GM18909 (cell line): ENCODE results near the gene RIC8A.
"Not testable (repeated sequence)": the region's sequence is repeated elsewhere in the genome, so short reads cannot be mapped to it uniquely, and the experiment has no call there.

Experiments used
- ATAC-seq: cut with Tn5 transposase; IDR thresholded peaks from one replicate; pipeline ENCODE4 v1.9.1; 2021; ENCODE audit warnings: mild to moderate bottlenecking; ENCODE audit not compliant: unreplicated experiment, poor library complexity

The RIC8A gene

DNA sequence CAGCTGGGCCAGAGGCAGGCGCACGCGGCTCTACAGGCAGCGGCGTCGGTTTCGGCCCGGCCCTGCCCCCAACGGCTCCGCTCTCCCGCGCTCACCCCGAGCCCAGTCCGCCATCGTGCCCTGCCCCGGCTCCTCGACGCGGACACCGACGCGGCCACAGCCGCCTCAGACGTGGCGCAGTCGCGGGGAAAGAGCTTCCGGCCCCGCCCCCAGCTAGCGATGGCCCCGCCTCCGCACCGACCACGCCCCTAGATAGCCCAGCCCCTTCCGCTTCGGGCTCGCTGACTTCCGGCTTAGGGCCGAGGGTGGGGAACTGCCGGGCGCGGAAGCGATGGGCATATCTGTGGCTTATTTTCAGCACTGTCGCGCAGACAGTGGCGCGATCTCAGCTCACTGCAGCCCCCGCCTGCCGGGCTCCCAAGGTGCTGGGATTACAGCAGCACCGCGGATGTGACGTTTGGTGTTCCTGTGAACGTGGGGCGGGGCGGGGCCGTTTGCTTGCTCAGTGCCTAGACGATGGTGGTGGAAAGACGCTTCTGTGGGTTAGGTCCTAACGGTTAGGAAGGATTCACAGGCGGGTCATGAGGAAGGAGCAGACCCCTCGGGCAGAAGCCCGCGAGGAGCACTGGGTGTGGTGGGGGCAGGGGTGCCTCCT, at the start of gene RIC8A, which contains the start of gene BET1L:
Gene RIC8A (plus strand): TSS at position 501 of the 655 bp plus-strand sequence. CDS start 1,147 bp downstream, outside the sequence.
Gene BET1L (minus strand): TSS at position 192 of the 655 bp plus-strand sequence. CDS start 78 bp downstream, at position 114.
- peak; percentile 78 for ATAC-seq

DNA sequence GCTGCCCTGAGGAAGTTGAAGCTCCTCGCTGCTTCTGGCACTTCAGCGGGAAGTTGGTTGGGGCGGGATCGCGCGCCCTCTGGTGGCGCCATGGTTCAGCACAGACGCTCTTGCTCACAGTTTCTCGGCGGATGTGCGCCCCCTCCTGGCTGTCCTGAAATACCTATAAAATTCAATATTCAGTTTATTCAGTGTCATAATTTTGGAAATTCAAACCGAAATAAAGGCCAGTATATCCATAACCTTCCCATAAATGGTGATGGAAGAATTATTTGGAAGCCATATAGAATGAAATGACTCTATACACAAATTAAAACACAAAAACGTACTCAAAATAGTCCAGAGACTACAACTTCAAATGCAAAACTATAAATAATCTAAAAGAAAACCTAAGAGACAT, 27.3 kb upstream of the RIC8A start:
- not testable (repeated sequence) for ATAC-seq

DNA sequence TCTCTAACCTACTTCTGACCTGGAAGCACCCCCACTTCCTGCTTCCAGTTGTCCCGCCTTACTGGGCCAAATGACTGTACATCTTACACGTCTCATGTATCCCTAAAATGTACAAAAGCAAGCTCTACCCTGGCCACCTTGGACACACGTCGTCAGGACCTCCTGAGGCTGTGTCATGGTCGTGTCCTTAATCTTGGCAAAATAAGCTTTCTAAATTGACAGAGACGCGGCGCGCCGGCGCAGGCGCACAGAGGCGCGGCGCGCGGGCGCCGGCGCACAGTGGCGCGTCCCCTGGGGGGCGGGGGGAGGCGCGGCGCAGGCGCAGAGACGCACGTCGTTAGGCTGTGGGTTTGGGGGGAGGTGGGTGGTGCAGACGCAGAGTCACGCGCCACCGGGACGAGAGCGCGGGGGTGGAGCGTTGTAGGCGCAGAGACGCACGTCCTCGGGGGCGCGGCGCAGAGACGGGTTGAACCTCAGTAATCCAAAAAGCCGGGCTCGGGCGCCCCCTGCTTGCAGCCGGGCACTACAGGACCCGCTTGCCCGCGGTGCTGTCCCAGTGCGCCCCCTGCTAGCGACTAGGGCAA, 18.2 kb upstream of the RIC8A start:
- ATAC-seq: peak; percentile 33

DNA sequence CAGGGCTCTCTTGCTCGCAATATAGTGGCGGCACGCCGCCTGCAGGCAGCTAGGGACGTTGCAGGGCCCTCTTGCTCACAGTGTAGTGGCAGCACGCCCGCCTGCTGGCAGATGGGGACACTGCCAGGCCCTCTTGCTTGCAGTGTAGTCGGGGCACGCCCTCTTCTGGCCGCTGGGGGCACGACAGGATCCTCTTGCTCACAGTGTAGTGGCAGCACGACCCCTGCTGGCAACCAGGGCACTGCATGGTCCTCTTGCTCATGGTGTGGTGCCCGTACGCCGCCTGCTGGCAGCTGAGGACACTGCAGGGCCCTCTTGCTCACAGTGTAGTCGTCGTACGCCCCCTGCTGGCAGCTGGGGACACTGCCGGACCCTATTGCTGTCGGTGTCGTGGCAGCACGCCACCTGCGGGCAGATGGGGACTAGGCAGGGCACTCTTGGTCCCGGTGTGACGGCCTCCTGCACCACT, 17.6 kb upstream of the RIC8A start:
- peak; percentile 81 for ATAC-seq

DNA sequence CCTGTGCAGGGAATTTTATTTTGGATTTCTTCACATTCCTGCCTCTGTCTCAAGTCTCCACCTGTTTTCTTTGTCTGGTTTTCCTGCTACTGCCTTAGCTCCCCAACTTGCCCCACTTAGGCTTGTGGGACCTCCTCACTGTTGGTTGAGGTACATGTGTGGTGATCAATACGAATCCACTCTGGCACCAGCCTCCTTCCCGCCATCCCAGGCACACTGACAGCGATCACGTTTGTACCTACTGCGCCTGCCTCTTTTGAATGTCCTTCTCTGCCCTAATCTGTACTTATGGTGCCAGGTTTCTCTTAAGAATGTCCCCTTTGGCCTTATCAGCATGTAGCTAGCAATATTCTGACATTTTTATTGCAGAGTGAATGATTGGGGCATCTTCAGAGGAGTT, 17.0 kb upstream of the RIC8A start:
- not testable (repeated sequence) for ATAC-seq

DNA sequence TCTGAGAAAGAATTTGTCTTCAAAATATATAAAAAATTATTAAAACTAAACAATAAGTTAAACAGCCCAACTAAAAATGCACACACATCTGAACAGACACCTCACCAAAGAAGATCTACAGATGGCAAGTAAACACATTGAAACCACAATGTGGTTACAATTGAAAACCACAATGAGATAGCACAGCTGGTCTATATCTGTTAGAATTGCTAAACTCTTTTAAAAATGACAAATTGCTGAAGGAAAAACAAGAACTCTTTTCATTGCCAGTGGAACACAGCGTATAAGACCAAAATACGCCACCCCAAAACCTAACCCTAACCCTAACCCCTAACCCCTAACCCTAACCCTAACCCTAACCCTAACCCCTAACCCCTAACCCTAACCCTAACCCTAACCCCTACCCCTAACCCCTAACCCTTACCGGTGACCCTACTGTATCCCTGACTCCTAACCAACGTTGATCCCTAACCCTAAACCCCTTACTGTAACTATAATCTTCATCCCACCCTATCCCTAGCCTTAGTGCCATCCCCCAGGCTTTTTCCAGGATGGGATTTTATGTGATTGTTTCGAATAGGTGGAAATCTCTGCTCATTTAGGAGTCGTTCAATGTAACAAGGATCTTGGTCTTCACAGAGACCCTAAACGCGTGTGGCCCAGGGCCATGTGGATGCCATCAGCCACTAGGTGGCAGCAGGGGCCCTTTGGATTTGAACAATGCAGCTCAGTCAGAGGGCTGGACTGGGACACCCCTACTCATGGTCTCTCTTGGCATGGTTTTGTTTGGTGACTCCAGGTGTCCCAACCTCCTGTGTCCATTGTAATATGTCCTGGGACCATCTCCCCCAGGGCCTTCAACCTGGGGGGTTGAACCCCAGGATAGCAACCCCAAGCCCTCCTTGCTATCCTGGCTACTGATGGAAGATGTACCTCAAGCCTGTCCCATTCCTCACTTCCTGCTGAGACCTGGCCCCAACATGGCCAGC, 15.7 kb upstream of the RIC8A start:
- not testable (repeated sequence) for ATAC-seq

DNA sequence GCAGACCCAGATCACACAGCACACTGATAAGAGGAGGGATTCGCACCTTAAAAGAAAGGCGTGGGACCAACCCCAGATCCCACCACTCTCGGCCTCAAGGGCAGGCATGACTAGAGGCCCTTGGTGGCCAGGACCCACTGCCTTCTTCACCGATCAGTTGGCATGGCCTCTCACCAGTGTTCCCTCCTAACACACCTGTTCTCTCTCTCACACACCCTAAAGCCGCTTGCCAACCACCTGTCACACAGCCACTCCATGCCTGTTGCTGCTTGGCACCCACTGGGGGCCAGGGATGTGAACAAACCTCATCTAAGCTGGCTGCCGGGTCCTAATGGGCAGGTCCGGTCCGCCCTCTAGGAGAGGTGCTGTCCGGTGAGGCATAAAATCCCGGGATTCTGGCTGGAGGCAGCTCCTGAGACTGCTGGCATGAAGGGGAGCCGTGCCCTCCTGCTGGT, 14.8 kb upstream of the RIC8A start, which contains the start of gene SCGB1C1:
Gene SCGB1C1 (plus strand): TSS at position 405 of the 455 bp plus-strand sequence. CDS start 22 bp downstream, at position 427.
- not testable (repeated sequence) for ATAC-seq

DNA sequence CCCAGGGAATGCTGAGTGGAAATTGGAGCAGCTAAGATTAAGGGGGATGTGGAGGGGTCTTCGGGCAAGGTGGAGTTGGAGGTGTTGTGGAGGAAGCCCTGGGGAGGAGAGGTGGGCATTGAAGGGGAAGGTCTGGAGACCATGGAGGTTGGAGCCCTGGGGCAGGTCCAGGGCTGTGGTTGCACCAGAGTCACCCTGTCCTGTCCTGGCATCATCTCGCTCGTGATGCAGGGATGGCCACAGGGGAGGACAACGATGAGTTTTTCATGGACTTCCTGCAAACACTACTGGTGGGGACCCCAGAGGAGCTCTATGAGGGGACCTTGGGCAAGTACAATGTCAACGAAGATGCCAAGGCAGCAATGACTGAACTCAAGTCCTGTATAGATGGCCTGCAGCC, 14.0 kb upstream of the RIC8A start:
- not testable (repeated sequence) for ATAC-seq

DNA sequence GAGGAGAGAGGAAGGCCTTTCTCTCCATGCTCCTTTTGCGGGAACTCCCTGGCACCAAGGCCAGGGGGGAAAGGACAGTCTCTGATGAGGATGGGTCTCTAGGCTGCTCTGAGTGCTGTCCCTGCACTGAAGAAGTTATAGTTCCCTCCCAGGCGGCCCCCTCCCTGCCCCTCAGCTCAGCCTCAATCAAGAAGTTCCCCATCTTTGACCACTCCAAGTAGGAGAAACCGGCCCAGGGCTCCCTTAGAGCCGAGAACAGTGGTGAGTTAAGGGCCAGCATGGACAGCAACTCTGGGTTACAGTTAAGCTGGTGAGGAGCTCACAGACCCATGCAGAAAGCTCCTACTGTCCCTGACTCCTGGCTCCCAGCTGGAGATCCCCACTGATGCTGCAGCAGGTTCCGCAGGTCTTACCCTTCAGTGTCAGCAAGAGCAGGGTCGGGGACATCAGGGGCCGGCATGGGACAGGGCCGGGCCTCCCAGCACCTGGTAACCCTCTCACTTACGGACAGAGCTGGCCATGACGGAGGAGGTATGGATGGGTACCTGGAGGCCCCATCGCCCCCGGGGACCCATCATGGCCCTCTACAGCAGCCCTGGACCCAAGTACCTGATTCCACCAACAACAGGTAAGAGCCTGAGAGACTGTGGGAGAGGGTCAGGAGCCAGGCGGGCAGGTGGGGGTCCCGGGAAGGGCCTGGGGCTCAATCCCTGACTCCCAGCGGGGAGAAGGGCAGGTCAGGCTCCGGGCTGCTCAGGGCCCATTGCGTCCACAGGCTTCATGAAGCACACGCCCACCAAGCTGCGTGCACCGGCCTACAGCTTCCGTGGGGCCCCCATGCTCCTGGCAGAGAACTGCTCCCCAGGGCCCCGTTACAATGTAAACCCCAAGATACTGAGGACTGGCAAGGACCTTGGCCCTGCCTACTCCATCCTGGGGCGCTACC, 10.4 kb upstream of the RIC8A start:
- no peak for ATAC-seq

DNA sequence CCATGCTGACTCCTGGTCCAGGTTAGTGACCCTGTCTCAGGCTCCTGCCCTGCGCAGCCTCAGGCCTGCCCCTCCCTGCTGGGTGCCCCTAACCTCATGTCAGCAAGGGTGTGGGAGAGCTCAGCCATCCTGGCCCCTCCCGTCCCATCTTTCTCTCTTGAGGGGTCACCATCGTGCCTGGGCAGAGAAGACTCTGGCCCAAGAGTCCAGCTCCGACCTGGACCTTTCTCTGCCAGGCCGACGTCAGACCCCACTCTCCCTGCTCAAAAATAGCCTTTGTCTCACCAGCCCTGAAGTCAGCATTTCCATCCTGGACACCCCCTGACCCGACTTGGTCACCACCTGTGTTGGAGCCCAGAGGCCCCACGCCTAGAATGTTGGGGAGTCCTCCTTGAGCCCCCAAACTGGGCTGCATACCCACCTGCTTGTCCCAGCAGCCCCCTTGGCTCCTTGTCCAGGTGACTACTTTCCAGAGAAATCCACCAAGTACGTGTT, 9.7 kb upstream of the RIC8A start:
- no peak for ATAC-seq

DNA sequence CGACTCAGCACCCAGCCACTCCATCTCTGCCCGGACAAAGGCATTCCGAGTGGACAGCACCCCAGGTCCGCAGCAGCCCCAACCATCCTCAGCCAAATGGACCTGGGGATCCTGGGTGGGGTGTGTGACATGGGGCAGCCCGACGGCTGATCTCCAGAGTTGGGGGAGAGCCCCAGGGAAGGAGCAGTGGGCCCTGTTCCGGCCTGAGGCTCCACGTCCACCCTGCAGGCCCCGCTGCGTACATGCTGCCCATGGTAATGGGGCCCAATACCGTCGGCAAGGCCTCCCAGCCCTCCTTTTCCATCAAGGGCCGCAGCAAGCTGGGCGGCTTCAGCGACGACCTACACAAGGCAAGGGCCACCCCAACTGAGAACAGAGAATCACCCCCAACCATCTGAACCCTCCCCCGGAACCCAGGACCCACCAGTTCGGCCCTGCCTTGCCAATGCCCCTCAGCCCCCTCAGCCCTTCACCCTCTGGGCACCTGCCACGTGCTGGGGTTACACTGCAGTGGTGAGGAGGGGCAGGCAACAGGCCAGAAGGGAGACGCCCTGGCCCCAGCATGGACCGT, 9.2 kb upstream of the RIC8A start:
- ATAC-seq: no peak

DNA sequence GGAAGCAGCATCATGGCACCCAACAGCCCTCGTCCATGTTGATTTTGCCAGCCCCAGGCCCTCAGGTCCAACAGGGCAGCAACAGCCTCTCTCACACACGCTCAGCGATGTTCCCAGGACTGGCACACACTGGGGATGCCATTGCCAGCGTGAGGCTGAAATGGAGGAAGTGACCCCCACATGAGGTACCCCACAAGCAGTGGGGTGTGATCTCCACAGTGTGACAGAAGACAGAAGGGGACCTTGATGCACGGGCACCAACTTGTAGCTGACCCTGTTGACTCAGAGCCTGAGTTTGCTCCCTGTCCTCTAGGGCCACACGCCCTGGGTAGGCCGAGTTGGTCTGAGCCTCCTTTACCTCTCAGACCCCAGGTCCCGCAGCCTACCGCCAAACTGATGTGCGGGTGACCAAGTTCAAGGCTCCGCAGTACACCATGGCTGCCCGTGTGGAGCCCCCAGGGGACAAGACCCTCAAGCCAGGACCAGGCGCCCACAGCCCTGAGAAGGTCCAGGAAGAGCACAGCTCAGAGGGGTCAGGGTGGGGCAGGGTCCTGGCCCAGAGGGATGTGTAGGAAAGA, 8.4 kb upstream of the RIC8A start:
- no peak for ATAC-seq

DNA sequence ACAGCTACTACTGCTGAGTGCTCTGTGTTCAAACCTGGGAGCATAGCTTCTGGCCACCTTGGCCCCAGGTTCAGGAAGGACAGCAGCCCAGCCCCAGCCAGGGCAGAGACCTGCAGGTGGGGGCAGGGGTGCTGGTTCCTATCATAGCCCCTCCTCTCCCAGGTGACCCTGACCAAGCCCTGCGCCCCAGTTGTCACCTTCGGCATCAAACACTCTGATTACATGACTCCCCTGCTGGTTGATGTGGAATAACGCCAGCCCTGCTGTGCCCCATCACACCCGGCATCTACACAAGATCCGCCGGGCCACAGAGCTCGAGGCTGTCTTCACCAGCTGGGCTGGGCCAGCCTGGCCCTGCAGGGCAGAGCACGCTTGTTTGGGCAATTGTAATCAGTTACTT, 7.7 kb upstream of the RIC8A start:
- ATAC-seq: no peak

DNA sequence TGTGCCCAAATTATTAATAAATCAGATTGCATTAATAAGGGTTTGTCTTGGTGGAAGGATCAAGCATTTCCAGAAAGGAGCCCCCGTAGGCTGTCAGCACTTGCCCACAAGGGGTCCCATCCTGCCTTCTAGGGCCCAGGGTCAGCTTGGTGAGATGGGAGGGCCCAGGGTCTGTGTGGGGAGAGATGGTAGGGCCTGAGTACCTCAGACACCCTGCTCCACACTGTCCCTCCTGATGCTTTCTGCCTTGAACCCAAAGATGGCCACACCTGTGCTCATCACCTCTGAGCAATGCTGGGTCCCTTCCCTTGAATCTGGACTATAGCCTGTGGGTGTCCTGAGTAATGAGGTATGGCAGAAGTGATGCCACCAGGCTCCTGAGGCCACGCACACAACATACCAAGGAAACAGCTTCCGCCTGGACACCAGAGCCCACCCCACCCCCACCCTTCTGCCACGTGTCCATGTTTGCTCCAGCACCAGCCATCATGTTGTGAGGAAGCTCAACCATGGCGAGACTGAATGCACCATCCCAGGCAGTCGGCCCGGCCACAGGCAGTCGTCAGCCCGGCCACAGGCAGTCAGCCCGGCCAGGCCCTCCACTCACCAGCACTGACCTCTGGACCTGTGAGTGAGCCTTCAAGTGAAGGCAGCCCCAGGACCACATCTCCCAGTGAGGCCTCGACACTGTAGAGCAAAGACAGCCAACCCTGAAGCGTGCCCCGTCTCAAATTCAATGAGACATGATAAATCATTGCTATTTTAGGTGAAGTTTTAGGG, 7.1 kb upstream of the RIC8A start:
- ATAC-seq: no peak

DNA sequence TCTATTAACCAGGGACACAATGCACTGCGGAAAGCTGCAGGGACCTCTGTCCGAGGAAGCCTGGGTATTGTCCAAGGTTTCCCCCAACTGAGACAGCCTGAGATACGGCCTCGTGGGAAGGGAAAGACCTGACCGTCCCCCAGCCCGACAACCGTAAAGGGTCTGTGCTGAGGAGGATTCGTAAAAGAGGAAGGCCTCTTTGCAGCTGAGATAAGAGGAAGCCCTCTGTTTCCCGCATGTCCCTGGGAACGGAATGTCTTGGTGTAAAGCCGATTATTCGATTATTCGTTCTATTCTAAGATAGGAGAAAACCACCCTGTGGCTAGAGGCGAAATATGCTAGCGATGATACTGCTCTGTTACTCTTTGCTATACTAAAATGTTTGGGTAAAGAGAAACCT, 5.5 kb upstream of the RIC8A start:
- ATAC-seq: no peak

DNA sequence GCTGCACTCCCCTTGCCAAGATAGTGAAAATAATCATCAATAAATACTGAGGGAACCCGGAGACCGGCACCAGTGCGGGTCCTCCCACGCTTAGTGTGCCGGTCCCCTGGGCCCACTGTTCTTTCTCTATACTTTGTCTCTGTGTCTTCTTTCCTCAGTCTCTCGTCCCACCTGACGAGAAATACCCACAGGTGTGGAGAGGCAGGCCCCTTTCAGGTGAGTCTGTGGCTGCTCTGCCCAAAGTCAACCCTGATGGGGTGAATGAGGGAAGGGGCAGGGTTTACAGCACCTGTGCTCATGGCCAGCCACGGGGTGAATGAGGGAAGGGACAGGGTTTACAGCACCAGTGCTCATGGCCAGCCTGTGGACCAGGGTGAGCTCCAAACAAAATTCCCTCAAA, 5.0 kb upstream of the RIC8A start:
- no peak for ATAC-seq

DNA sequence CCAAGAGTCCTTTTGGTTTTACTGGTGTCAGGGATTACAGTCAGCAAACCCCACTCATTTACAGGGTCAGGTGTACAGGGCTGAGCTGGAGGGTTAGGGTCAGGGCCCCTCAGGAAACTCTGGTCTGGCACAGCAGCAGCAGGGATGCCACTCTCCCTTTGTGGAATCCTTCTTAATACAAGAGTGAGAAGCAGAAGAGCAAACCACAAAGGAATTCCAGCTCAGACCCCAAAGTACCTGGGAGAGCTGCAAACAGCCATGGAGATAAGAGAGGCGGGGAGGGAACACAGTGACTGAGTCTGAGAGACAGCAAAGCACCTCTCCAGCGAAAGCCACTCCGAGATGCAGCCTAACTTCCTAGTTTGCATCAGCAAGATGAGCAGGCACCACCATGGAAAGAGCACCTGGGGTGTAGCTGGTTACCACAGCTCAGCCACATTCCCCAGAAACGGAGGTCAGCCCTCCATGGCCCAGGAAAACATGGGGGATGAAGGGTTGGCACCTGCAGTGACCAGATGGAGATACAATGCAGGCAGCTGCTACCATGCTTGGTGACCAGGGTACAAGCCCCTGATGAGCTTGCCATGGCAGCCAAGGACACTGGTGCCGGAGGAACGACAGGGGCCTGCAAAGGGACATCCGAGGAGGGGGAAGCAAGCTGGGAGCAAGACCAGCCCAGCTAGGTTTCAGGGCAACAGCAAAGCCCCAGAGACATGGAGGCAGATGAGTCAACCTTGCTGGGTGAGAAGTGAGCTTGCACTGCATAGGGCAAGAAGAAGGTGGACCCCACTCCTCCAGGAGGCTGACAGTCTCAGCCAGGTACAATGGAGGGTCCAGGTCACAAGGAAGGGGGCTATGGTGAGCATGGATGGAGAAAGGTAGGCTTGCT, 4.2 kb upstream of the RIC8A start:
- no peak for ATAC-seq
